NCI-H526 treated with DMSO at 0.1 percent for 48 hours (cell line): ENCODE measurements around the gene ICAM3.

Experiments
- DNase-seq: peaks from one replicate; lab custom pipeline; 2025; lab: John Stamatoyannopoulos, UW

The ICAM3 gene

DNA sequence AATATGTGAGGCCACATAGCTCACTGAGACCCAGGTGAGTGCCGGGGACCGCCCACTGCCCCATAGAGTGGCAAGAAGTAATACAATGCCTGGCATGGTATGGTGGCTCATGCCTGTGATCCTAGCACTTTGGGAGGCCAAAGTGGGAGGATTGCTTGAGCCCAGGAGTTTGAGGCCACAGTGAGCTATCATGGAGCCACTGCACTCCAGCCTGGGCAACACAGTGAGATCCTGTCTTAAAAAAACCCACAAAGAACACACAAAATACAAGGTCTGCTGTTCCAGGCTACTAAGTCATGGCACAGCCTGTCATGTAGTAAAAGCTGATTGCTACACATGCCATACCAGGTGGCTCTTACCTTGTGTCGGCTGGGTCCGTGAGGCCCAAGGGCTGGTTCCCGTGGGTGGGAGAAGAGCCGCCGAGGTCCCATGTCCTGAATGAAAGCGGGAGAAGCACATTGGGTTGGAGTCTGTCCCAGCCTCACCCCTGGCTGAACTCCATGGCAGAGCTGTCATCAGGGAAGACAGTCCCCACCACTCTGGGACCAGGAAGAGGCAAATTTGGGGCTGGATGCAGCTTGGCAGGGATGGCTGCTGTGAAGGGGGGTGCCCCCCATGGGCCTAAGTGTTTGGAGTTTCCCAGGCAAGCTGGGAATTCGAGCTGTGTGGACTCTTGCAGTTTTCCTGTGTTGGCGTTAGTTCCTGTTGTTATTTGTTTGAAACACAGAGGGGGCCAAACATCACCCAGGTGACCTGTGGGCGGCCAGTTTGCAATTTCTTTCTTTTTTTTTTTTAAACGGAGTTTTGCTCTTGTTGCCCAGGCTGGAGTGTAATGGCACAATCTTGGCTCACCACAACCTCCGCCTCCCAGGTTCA is 20.4 kb downstream of the ICAM3 start:
- DNase-seq = no peak

DNA sequence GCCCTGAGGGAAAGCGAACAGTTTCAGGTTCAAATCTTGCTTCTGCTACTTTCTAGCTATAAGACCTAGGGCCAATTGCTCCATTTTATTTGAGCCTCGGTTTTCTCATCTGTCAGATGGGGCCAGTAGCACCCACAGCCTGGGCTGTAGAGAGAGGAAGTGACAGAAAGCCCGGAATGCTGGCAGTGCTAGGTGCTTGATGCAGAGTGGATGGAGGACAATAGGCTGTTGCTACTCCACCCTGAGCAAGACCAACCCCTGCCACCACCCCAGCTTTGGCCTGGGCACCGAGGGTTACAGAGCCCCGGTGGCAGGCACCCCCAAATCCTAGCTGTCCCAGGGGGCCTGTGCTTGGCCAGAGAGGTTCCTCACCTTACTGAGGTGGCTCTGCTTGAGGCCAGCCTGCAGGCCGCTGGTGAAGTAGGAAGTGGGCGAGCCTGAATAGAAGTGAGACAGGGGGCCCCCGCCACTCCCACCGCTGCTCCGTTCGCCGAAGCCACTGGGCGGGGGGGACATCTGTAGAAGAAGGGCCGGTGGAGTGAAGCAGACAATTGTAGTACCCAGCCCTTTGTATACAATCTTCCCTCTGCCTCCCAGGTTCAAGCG is 21.5 kb downstream of the ICAM3 start:
- DNase-seq = no peak

DNA sequence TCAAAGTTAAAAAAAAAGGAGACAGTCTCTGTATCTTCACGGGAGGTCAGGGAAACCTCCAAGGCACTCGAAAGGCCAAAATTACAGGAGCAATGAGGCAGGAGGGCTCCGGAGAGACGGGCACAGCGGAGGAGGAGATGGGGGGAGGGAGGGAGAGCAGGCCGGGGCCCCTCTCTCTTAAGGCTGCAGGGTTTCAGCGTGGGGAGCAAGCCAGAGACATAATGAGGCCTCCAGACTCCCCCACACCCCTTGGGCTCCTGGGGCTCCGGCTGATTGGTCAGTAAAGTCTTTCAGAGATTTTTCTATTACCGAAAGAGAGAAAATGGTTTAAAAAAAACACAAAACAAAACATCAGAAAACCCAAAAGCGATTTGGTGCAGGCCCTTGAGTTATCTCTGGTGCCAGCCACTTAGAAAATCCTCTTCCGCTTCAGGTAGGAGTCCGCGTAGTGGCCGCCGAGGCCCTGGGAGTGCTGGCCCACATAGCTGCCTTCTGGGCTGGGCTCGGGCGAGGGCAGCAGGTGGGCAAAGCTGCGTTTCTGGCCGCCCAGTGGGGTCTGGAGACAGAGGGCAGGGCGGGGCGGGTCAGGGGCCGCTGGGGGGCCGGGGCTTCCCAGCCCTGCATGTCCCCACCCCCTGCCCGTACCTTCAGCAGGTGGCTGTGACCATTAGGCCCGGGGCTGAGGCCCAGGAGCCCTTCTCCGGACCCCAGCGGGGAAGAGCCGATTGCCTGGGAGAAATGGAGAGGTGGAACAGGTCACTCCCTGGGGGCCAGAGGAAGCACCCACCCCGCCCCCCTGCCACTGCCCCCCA is 22.2 kb downstream of the ICAM3 start:
- no peak for DNase-seq

DNA sequence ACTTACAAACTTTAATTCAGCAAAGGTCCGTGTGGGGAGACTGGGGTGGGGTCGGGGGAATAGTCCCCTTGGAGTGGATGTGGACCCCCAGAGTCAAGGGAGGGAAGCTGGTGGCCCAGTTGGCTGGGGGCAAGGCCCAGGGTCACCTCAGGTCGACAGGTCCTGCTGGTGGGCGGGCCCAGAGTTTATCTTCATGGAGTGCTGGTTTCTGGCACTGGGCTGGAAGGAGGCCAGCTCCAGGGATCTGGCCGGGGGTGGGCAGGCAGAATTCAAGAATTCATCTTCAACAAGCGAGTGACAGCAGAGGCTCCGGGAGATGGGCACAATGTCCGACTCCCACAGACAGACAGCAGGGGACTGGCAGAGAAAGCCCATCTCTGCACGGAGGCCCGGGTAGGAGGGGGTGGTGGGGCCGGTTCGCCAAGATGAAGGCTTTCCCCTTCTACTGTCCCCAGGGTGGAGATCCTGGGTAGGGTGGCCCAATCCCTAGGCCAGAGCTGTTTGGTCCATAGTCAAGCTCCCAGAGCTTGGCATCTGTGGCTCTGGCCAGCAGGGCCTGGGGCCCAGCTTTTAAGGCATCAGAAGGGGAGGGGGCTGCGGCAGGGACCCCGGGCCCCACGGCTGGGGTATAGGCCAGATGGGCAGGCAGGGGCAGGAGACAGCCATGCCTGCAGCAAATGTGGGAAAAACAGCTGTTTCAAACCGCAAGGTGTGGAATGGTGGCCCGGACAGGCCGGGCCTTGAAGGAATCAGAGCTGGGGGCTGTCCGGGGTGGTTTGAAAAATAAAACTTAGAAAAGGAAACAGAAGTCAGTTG is 23.0 kb downstream of the ICAM3 start:
- DNase-seq = no peak

DNA sequence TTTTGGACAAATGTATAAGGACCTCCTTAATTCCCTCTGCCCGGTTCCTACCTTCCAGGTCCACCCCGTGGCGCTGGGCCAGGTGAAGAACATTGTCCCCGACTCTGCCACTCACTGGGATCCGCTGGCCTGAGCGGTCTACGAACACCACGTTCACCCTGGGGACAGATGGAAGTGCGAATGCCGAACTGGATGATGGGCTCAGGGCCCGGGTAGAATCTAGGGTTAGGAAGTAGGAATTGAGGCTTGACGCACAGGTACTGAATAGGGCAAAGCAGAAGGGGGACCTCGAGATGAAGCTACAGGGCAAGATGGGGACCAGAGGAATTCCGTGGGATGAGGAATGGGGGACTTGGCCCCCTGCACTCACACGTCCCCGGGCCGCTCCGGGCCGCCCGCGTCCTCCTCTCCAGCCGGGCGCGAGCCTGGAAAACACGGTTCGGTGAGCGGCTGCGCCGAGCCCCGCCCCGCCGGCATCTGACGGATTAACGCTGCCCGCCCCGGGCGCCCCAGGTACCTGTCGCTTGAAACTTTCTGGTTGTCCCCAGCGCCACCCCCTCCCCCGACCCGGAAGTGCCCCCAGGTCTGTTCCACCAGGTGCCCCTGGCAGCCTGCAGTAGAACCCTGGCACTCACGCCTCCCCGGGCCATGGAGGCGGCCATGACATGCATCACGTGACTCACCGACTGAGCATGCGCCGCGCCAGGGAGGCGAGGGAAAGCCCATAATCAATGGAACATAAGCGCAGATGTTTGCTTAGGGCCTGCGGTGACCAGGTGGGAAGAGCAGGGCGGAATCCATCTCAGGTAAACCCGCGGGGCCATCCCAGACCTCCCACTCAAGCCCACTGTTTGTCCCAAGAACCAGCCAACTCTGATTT is 23.8 kb downstream of the ICAM3 start, which contains the start of gene FDX2:
FDX2 (minus strand) TSS at position 681 of the 880 bp plus-strand sequence; CDS start at position 662, 19 bp downstream.
- DNase-seq = peak; percentile 63

DNA sequence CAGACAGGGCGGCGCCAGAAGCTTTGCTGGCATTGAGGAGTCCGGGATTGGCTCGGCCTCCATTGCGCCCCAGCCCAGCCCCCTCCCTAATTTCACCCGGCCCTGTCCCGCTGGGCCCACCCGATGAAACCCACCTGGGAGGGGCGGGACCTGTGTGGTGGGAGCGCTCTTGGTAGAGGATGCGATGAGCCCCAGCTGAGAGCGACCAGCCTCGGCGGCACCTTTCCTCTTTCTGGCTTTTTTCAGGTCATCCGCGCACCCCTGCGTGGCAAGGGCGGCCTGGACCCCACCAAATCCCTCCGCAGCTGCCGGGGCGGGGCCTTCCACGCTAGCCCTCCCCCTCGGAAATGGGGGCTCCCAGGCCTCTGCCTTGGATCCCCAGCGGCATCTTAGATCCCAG is 30.0 kb downstream of the ICAM3 start, which contains the start of gene ZGLP1:
ZGLP1 (minus strand) TSS at position 393 of the 400 bp plus-strand sequence.
- no peak for DNase-seq

DNA sequence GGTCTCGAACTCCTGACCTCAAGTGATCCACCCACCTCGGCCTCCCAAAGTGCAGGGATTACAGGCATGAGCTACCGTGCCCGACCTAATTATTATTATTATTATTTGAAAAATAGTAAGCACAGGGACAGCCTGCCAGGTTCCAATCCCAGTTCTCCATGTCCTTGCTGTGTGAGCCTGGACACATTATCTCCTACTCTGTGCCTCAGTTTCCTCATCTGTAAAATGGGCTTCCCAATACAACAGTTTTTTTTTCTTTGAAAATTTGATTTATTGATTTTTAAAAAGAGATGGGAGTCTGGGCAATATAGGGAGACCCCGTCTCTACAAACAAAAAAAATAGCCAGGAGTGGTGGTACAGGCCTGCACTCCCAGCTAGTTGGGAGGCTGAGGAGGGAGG is 33.1 kb downstream of the ICAM3 start:
- DNase-seq = no peak

DNA sequence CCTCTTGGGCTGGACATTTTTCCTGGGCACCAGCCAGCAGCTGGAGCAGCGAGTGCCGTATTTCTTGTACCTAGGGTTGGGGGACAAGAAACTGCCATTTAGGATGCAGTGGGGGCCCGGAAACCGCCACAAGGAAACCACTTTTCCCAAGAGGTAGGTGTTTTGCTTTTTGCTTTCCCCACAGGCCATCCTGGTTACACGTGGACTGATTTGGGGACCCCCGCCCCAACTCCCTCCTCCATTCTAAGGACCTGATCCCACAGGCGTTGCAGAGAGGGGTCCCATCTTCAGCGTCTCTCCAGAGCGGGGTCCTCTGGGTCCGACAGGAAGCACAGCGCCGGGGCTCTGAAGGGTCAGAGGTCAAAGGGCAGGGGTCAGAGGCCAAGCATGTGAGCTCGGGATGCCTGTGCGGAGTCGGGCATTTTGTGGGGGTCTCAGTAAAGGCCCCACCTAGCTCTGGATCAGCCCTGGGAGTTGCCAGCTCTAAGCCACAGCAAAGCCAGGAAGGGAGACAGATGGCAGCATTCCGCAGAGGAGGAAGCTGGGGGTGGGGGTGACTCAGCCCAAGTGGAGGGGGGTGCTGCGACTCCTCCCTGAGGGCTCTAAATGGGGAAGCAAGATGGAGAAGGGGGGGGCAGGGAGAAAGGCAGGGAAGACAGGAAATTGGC is 34.2 kb downstream of the ICAM3 start:
- DNase-seq = no peak

DNA sequence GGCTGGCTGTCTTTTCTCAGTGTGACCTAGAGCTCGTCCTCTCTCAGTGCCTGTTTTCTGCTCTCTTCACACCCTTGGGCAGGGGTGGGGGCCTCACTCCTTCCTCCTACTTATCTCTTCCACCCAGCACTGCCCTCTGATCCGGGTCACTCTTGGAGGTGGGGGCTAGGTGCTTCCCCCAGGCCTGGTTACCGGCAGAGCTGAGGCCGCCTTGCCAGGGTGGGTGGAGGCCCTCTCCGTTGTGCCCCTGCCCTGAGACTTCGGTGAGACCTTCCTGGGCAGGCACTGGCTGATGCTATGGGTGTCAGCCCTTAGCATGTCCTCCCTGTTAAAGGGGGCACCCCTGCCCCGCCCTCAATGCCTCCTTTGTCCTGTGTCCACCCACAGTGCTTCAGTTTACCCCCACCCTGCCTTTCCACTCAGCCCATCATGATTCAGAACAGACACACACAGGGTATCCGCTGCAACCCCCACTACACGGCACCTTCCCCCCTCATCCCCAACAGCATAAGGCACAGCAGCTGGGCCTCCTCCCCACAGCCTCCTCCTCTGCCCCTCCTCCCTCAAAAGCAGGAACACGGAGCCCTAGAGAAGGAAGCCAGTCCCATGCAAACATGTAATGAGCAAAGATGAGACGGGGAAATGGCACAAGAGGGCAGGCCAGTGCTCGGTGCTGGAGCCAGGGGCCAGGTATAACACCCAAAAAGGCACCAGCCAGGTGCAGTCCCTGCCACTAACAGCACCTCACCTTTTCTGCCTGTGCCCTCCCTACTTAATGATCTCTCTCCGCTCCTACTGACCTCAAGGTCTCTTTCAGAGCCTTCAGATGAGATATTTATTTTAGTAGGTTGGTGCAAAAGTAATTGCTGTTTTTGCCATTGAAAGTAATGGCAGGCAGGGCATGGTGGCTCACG is 39.6 kb downstream of the ICAM3 start:
- no peak for DNase-seq

DNA sequence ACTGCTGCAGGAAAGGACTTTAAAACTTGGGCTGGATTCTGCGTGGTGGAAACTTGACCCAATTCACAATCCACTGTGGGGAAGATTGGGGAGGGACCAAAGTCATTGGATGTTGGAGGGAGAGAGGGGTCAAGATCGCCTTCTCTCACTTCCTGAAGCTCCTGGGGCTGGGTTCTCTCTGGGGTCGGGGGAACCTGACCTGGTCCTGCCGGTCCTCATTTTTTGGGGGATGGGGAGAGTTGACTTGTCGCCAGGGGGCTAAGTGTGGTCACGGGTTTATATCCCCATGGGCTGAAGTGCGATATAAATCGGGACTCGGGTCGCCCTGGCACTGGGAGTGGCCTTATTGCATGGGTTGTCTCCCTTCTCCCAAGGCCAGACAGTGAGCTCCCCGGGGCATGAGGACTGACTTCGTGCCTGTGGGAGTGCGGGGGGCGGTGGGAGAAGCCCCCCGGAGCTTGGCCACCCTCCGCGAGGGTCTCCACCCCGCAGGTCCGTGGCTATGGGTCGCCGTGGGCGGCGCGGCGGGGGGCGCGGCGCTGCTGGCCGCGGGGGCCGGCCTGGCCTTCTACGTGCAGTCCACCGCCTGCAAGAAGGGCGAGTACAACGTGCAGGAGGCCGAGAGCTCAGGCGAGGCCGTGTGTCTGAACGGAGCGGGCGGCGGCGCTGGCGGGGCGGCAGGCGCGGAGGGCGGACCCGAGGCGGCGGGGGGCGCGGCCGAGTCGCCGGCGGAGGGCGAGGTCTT is 43.4 kb downstream of the ICAM3 start:
- DNase-seq = no peak

DNA sequence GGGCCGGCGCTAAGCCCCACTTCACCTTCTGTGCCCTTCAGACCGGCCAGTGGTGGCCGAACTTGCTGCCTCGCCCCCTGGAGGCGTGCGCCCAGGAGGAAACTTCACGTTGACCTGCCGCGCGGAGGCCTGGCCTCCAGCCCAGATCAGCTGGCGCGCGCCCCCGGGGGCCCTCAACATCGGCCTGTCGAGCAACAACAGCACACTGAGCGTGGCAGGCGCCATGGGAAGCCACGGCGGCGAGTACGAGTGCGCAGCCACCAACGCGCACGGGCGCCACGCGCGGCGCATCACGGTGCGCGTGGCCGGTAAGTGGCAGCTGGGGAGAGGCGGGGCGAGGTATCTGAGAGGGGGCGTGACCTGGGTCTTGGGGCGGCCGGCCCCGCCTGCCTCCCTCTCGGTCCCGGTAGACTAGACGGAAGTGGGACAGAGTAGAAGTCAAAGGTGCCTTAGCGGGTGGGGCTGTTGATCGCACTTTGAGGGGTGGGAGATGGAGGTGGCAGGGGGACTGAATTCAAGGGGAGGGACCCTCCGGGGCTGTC is 44.0 kb downstream of the ICAM3 start:
- no peak for DNase-seq

DNA sequence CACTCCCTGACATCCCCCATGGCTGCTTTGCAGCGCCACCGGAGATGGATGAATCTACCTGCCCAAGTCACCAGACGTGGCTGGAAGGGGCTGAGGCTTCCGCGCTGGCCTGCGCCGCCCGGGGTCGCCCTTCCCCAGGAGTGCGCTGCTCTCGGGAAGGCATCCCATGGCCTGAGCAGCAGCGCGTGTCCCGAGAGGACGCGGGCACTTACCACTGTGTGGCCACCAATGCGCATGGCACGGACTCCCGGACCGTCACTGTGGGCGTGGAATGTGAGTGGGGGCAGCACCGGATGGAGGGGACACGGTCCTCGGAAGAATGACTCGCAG is 45.1 kb downstream of the ICAM3 start:
- DNase-seq = no peak

DNA sequence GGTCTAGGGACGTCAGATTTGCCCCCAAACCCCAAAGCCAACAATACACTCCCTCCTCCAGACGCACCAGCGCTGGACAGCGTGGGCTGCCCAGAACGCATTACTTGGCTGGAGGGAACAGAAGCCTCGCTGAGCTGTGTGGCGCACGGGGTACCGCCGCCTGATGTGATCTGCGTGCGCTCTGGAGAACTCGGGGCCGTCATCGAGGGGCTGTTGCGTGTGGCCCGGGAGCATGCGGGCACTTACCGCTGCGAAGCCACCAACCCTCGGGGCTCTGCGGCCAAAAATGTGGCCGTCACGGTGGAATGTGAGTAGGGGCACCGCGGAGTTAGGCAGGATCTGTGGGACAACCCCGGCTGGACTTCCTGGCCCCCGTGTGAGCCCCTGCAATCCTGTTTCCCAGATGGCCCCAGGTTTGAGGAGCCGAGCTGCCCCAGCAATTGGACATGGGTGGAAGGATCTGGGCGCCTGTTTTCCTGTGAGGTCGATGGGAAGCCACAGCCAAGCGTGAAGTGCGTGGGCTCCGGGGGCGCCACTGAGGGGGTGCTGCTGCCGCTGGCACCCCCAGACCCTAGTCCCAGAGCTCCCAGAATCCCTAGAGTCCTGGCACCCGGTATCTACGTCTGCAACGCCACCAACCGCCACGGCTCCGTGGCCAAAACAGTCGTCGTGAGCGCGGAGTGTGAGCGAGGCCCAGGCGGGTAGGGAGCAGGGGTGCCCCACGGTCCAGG is 45.6 kb downstream of the ICAM3 start:
- no peak for DNase-seq

DNA sequence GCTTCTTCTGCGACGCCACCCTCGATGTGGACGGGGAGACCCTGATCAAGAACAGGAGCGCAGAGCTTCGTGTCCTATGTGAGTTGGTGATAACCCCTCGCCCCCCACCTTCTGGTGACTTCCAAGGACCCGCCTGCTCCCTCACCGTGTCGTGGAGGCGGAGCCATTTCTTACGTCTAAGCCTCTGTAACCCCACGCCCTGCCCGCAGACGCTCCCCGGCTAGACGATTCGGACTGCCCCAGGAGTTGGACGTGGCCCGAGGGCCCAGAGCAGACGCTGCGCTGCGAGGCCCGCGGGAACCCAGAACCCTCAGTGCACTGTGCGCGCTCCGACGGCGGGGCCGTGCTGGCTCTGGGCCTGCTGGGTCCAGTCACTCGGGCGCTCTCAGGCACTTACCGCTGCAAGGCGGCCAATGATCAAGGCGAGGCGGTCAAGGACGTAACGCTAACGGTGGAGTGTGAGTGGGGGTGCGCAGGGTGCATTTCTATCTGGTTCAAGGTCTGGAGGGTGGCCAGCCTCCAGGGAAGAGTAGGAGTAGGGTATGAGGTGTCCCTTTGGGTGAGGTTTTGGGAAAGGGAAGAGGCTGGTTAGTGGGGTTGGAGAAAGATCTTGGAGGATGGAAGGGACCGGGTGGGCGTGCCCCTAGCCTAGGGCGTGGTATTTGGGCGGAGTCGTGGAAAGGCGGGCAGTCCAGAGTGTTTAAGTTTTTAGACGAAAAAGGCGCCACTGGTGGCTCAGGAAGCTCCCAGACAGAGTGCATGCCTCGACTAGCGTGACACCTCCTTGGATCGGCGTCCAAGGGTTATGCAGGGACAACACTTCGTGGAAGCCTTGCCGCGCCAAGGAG is 46.4 kb downstream of the ICAM3 start:
- no peak for DNase-seq

DNA sequence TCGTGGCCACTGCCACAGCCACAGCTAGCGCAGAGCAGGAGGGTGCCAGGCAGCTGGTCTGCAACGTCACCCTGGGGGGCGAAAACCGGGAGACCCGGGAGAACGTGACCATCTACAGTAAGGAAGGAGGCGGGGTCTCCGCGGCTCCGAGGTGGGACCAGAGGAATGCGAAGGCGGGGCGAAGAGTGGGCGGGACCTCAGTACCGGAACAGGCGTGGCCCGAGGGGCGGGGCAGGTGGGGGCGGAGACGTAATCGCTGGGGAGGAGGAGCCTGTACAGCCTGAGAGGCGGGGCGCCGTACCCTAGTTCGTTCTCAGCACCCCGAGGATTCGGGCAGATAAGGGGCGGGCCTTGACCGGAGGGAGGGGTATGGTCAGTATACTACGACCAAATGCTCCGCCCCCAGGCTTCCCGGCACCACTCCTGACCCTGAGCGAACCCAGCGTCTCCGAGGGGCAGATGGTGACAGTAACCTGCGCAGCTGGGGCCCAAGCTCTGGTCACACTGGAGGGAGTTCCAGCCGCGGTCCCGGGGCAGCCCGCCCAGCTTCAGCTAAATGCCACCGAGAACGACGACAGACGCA is 47.1 kb downstream of the ICAM3 start:
- peak; percentile 9 for DNase-seq

DNA sequence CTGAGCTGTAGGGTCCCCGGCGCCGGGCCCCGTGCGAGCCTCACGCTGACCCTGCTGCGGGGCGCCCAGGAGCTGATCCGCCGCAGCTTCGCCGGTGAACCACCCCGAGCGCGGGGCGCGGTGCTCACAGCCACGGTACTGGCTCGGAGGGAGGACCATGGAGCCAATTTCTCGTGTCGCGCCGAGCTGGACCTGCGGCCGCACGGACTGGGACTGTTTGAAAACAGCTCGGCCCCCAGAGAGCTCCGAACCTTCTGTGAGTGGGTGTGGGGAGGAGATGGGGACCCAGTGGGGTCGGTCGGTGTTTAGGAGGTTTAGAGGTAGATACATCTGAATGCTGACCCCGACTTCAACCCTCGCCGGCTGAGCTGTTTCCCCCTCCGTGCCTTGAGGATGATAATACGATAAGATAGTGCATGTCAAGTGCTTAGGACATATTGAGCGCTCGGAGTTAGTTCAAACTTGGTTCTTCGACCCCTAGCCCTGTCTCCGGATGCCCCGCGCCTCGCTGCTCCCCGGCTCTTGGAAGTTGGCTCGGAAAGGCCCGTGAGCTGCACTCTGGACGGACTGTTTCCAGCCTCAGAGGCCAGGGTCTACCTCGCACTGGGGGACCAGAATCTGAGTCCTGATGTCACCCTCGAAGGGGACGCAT is 47.7 kb downstream of the ICAM3 start:
- no peak for DNase-seq
